LNCaP clone FGC (cell line): ENCODE measurements around the gene CSGALNACT2.

Experiments
- DNase-seq: peaks from one replicate; pipeline ENCODE4 v3.0.0-alpha.2; 2011; ENCODE audit warnings: low read depth
- H3K4me3 ChIP-seq: 2 replicates; pipeline ENCODE4 v1.5.1; 2011; ENCODE audit warnings: mild to moderate bottlenecking, low read depth, low read length, control low read depth
- TF ChIP-seq, protein P1 (sequence below): IDR thresholded peaks from 2 replicates; pipeline ENCODE4 v1.5.1; 2012; ENCODE audit warnings: mild to moderate bottlenecking; ENCODE audit not compliant: control insufficient read depth, insufficient read depth; ENCODE audit errors: extremely low read depth

CSGALNACT2 gene

DNA sequence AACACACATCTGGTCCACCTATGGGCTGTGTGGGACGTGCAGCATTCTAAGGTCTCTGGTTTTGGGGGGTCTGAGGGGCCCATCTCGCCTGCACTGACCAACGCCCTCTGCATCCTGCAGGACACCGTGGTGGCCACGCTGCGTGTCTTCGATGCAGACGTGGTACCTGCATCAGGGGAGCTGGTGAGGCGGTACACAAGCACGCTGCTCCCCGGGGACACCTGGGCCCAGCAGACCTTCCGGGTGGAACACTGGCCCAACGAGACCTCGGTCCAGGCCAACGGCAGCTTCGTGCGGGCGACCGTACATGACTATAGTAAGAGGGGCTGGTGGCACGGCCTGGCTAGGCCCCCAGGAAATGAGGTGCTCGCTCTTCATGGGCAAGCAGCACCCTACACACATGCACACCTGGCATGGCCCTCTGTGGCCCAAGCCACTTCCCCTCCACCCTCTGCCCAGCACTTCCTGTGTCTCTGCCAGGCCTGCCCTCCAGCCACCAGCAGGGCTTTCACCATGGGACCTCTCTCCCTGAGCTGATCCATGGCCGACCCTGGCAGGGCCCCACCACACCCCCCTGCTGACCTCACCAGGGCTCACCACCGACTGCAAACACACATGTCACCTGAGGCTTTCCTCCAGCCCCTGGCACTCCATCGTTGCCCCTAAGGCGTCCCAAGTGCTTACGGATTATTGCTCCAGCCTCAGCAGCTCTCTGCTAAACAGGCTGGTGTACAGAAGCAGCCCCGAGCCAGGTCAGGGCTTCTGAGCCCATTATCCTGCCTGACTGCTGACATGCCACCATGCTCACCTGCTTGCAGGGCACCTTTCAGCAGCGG is 31.8 kb upstream of the CSGALNACT2 start:
- no peak overlapping the region for H3K4me3 ChIP-seq
- DNase-seq, result no peak
- TF ChIP-seq, protein P1, sequence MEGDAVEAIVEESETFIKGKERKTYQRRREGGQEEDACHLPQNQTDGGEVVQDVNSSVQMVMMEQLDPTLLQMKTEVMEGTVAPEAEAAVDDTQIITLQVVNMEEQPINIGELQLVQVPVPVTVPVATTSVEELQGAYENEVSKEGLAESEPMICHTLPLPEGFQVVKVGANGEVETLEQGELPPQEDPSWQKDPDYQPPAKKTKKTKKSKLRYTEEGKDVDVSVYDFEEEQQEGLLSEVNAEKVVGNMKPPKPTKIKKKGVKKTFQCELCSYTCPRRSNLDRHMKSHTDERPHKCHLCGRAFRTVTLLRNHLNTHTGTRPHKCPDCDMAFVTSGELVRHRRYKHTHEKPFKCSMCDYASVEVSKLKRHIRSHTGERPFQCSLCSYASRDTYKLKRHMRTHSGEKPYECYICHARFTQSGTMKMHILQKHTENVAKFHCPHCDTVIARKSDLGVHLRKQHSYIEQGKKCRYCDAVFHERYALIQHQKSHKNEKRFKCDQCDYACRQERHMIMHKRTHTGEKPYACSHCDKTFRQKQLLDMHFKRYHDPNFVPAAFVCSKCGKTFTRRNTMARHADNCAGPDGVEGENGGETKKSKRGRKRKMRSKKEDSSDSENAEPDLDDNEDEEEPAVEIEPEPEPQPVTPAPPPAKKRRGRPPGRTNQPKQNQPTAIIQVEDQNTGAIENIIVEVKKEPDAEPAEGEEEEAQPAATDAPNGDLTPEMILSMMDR, result no peak

DNA sequence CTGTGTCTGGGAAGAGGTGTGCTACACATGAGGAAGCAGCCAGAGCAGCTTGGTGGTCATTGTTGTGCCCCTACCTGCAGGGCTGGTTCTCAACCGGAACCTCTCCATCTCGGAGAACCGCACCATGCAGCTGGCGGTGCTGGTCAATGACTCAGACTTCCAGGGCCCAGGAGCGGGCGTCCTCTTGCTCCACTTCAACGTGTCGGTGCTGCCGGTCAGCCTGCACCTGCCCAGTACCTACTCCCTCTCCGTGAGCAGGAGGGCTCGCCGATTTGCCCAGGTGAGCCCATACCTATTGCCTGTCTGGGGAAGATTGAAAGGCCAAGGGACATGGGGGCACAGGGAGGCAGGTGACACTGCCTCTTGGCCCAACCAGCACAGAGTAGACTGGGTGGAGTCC is 29.3 kb upstream of the CSGALNACT2 start:
- TF ChIP-seq, protein P1, result no peak
- H3K4me3 ChIP-seq, result no peak overlapping the region
- no peak for DNase-seq

DNA sequence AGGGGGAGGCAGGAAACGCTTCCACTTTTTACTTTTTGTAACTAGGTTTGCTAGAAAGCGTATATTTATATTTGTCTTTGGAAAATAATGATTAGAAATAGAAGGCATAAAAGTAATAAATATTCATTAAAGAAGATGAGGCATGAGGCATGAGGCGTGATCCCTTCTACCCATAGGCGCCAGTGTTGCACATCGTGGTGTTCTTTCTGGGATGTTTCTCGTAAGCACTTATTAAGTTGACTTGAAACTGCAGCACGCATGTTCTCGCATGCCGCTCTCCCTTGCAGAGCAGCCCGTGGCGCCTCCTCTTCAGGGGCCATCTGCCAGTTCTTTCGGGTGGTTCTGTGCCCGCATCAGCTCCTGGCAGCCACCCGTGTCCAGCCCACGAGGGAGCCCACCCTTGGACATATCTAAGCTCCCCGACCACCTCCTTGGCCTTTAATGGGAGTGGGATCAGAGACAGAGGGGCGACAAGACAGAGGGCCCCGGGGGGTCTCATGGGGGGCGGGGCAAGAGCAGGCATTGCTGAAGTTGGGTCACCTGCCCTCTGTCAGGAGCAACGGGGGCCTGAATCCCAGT is 28.5 kb upstream of the CSGALNACT2 start:
- DNase-seq, result no peak
- no peak overlapping the region for H3K4me3 ChIP-seq
- TF ChIP-seq, protein P1, result no peak

DNA sequence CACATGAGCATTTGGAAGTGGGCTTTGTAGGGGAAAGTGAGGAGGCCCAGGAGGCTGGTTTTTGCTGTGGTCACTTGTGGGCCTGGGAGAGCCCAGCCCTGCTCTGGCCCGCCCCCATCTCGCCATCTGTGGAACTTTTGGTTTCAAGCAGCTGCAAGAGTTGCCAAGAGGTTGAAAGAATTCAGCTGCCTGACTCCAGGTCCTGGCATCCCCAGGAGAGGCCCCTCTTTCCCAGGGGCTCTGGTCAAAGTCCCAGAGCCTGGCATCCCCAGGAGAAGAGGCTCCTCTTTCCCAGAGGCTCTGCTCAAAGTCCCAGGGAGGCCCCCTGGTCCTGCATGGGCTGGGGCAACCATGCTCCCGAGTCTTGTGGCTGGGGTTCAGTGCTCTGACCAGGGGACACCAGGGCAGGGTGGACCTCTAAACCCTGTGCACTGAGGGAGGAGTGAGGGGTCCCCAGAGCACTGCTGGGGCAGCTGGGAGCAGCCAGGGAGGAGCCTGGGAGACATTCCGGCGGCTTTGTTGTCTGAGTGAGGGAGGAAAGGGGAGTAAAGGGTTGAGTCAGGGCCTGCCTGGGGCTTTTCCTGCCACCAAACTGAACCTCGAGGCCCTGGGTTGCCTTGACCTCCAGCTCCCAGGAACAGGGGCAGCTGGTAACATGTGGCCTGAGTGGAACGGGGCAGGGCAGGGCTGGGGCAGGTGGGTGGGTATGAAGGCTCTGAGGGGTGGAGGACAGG is 27.7 kb upstream of the CSGALNACT2 start:
- no peak for DNase-seq
- TF ChIP-seq, protein P1, result no peak
- no peak overlapping the region for H3K4me3 ChIP-seq

DNA sequence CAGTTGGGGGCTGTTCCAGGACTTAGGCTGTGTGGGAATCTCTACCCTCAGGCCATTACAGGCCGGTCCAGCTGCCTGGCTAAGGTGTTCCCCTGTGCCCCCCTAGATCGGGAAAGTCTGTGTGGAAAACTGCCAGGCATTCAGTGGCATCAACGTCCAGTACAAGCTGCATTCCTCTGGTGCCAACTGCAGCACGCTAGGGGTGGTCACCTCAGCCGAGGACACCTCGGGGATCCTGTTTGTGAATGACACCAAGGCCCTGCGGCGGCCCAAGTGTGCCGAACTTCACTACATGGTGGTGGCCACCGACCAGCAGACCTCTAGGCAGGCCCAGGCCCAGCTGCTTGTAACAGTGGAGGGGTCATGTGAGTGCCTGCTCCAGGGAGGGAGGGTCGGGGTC is 27.1 kb upstream of the CSGALNACT2 start:
- H3K4me3 ChIP-seq, result no peak overlapping the region
- no peak for DNase-seq
- TF ChIP-seq, protein P1, result no peak

DNA sequence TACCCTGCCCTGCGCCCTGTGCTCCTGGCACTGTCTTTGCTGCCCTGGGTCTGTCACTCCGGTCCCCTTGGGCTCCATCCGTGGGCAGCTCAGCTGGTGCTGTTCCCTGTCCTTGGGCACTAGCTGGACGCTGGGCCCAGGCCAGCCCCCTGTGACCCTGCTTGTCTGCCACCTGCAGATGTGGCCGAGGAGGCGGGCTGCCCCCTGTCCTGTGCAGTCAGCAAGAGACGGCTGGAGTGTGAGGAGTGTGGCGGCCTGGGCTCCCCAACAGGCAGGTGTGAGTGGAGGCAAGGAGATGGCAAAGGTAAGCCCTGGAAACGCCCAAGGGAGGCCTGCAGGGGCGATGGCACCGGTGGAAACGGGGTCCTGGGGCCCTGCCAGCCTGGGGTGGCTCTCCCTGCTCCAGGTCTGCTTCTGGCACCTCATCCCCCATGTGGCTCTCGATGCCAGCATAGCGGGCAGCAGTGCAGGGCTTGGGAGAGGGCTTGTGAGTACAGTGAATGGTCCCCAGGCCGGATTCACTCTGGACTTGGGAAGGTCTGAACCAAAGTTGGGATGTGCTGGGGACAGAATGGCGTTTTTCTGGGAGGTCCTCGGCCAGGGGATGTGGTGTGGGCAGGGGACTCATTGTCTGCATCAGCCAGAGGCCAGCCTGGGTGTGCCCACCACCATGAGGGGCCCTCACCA is 26.2 kb upstream of the CSGALNACT2 start:
- no peak for DNase-seq
- H3K4me3 ChIP-seq, result no peak overlapping the region
- TF ChIP-seq, protein P1, result no peak
